HG03135 (cell line): Measurements from ENCODE around the gene MYBPC1.
"Not testable (repeated sequence)": the region's sequence is repeated elsewhere in the genome, so short reads cannot be mapped to it uniquely, and the experiment has no call there.

Source experiments
- ATAC-seq: cut with Tn5 transposase; IDR thresholded peaks from one replicate; pipeline ENCODE4 v1.9.1; 2021; ENCODE audit warnings: mild to moderate bottlenecking, moderate library complexity; ENCODE audit not compliant: unreplicated experiment

Gene MYBPC1

GRCh38 chr12:101729842-101730241 lies 135.1 kb downstream of the MYBPC1 start:
- no peak for ATAC-seq

- no peak for ATAC-seq
These were observed 137.5 kb downstream of the MYBPC1 start for GRCh38 chr12:101732318-101732717.

DNA sequence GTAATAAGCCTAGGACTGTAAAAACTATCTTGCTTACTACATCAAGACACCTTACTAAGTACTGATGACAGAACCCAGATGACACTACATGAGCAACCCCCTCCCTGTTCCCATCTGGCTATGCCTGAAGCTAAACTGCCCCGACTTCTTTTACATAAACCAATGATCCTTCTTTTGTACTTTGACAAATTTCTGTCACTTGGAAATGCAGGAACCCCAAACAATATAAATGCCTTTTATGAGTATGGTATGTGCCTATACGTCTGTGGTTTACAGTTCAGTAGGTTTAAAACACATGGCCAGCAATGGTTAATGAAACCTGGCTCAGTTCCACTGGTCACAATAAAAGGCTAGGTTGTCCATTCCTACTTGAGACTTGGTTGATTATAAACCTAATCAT lies 138.4 kb downstream of the MYBPC1 start:
- peak; percentile 74 for ATAC-seq

GRCh38 chr12:101734482-101734881 lies 139.7 kb downstream of the MYBPC1 start:
- not testable (repeated sequence) for ATAC-seq
